HG03432 (cell line): ENCODE data around the gene TMEM119.

Experiments
- ATAC-seq: cut with Tn5 transposase; IDR thresholded peaks from one replicate; pipeline ENCODE4 v1.9.1; 2021; ENCODE audit warnings: mild to moderate bottlenecking, moderate library complexity; ENCODE audit not compliant: unreplicated experiment

Gene TMEM119

GRCh38 chr12:108597559-108598471 lies at the start of gene TMEM119:
Gene TMEM119, minus strand, starts transcription at chr12:108598084. Its CDS starts 5,701 bp downstream, at chr12:108592383.
- ATAC-seq: no peak

- no peak for ATAC-seq
Observed at GRCh38 chr12:108646600-108647579, 49.0 kb upstream of the TMEM119 start.

- ATAC-seq: no peak
Observed at GRCh38 chr12:108645686-108646599, 48.1 kb upstream of the TMEM119 start.

GRCh38 chr12:108644811-108645120 lies 46.9 kb upstream of the TMEM119 start:
- ATAC-seq: no peak

GRCh38 chr12:108643941-108644810 lies 46.3 kb upstream of the TMEM119 start:
- no peak for ATAC-seq

- ATAC-seq: no peak
Observed at GRCh38 chr12:108642899-108643654, 45.2 kb upstream of the TMEM119 start.

- ATAC-seq: no peak
Observed at GRCh38 chr12:108642269-108642870, 44.5 kb upstream of the TMEM119 start.

- no peak for ATAC-seq
Observed at GRCh38 chr12:108641446-108642268, 43.8 kb upstream of the TMEM119 start.

GRCh38 chr12:108640802-108641445 lies 43.0 kb upstream of the TMEM119 start:
- ATAC-seq: no peak

GRCh38 chr12:108638997-108639822 lies 41.3 kb upstream of the TMEM119 start:
- no peak for ATAC-seq

GRCh38 chr12:108638141-108638827 lies 40.4 kb upstream of the TMEM119 start:
- no peak for ATAC-seq

- no peak for ATAC-seq
Observed at GRCh38 chr12:108637222-108637971, 39.5 kb upstream of the TMEM119 start.

- no peak for ATAC-seq
Observed at GRCh38 chr12:108635997-108636808, 38.3 kb upstream of the TMEM119 start.
